Heart right ventricle (tissue), 16 donors: ENCODE data around the gene HLTF. TPM values are rescaled to one million over a fixed set of nuclear protein-coding genes. Genes with fewer than 3 reads are reported as not detected.

Experiments
- ATAC-seq, 8 donors: fragments of 200-7000 bp; cut with Tn5 transposase; one replicate each; pipeline ENCODE4 v1.9.1; 2020; ENCODE audit warnings: mild to moderate bottlenecking in 8 of 8, moderate library complexity in 8 of 8, moderate number of reproducible peaks in 1 of 8
- DNase-seq, 2 donors: peaks; one replicate each; pipeline ENCODE4 v3.0.0-alpha.2; 2020
- H3K27ac ChIP-seq, 10 donors: fragments of 200-600 bp; sonication (generic) in 2 of 10; one replicate each; pipeline versions ENCODE4 v1.5.0 to v1.8.0; 2020 to 2022; ENCODE audit warnings: mild to moderate bottlenecking in 3 of 10
- H3K27me3 ChIP-seq, 7 donors: fragments of 200-600 bp; one replicate each; pipeline ENCODE4 v1.8.0; 2021 to 2022; ENCODE audit warnings: mild to moderate bottlenecking in 2 of 7
- H3K36me3 ChIP-seq, 9 donors: fragments of 200-600 bp; sonication (generic) in 1 of 9; one replicate each; pipeline versions ENCODE4 v1.5.0 to v1.8.0; 2020 to 2022; ENCODE audit warnings: mild to moderate bottlenecking in 2 of 9
- H3K4me1 ChIP-seq, 9 donors: fragments of 200-600 bp; sonication (generic) in 1 of 9; one replicate each; pipeline versions ENCODE4 v1.5.0 to v1.8.0; 2020 to 2022; ENCODE audit warnings: mild to moderate bottlenecking in 4 of 9
- H3K4me3 ChIP-seq, 10 donors: fragments of 200-600 bp; sonication (generic) in 2 of 10; one replicate each; pipeline versions ENCODE4 v1.5.0 to v1.8.0; 2020 to 2022; ENCODE audit warnings: mild to moderate bottlenecking in 7 of 10, moderate library complexity in 2 of 10
- H3K9me3 ChIP-seq, 11 donors: fragments of 200-600 bp in 10 of 11; sonication (generic) in 2 of 11; one replicate each; pipeline versions ENCODE4 v1.5.0 to v1.8.0; 2013 to 2022; ENCODE audit warnings: mild to moderate bottlenecking in 2 of 11, control low read depth in 1 of 11, moderate library complexity in 1 of 11
- CTCF ChIP-seq, 9 donors: fragments of 200-600 bp; sonication (generic) in 2 of 9; IDR thresholded peaks; one replicate each; pipeline versions ENCODE4 v1.5.0 to v1.8.0; 2021 to 2022; ENCODE audit warnings: antibody characterized with exemption in 9 of 9, mild to moderate bottlenecking in 5 of 9, moderate library complexity in 1 of 9
- WGBS, 2 donors: extraction: QIAGEN DNeasy Blood & Tissue Kit; methylation state at CpG; one replicate each; pipeline ENCODE4 v1.1.7; 2013; ENCODE audit warnings: inconsistent platforms in 1 of 2; 5-methylcytosine and 5-hydroxymethylcytosine counted together
- intact Hi-C, 10 donors: fragments of 100-400 bp; cut with DNase I; formaldehyde crosslinking; loops; one replicate each; pipeline versions ENCODE4 v1.11.1 to v1.14.2; 2022
- polyA plus RNA-seq, 2 donors: library from polyadenylated mRNA; stranded (reverse); fragments of 200-250 nt; gene quantifications; one replicate each; pipeline ENCODE4 v1.2.3, GENCODE V29; 2013
- total RNA-seq, 10 donors: library from RNA; stranded (reverse); fragmentation: NEBNext Ultra II Directional in 3 of 10; extraction: Animal tissue kit (Norgen Biotek cat#: 25700) in 3 of 10; gene quantifications; one replicate each; pipeline versions ENCODE4 v1.2.1 to v1.2.4, GENCODE V29; 2021 to 2023
- donor health status: Arrhythmogenic right ventricular cardiomyopathy.
- donor health status: ischemic (EF 13 %, LVEDD 7.1; RV severe dilation, severe dysfunction).
- donor health status: healthy with polysubstance abuse.
- donor health status: DM: no; HTN: yes; CAD: no.
- donor health status: DM: no; HTN: no; CAD: no.
- donor health status: ischemic (EF 25% LVEDD 6.9; RV normal size, moderate dysfunction).
- donor health status: ischemic (EF 25% LVEDD 5.7; RV mildly dilated, moderate dysfunction).
- donor health status: healthy.
- donor health status: DM: yes; HTN: yes; CAD: no.
- donor health status: Ischemic cardiomyopathy.
- donor health status: ischemic (EF 35%, LVEDD 5.7; RV mildly dilated, moderate dysfunction).
- donor health status: nonischemic (EF 11% LVEDD 7.7; RV severe dilation, severe dysfunction).
- donor health status: DM: yes; HTN: yes; CAD: no.
- donor health status: PGD.
- donor health status: ischemic (EF 29% LVEDD 5.4; RV normal size, mild dysfunction).
- donor health status: nonischemic (EF 23%, LVEDD 6.1; RV moderate dilation, normal function).

Gene HLTF
- total and polyA plus RNA-seq, 12 donors = 4.5 to 38.6 (median 26.0) TPM

GRCh38 chr3:149080699-149081091, 5.6 kb downstream of the HLTF start:
- TF ChIP-seq CTCF (IDR thresholded peaks at IDR 0.05) = no peak
- H3K36me3 ChIP-seq = peaks cover 0 to 60% (median 0%) of the 10 kb centered on the region in 9 donors
- peaks cover 0 to 13% (median 10%) of the 10 kb centered on the region in 9 donors for H3K4me1 ChIP-seq
- no peak for ATAC-seq
- no peak overlapping the region for H3K4me3 ChIP-seq
- DNase-seq = no peak
- H3K9me3 ChIP-seq = no peaks in the 10 kb centered on the region
- H3K27ac ChIP-seq = no peak overlapping the region
- no peaks in the 10 kb centered on the region for H3K27me3 ChIP-seq
- 75 to 97% methylated on average over 2 of the region's 2 CpGs for WGBS, 2 donors
- intact Hi-C loops = loop anchor here in 3 of 10 donors (5.0 to 10.0 kb wide), 2 partner anchors 58 to 126 kb away; no protein-coding TSS in a partner anchor

GRCh38 chr3:149080011-149080698, 6.2 kb downstream of the HLTF start:
- H3K4me1 ChIP-seq = peaks cover 0 to 8% (median 4%) of the 10 kb centered on the region in 9 donors
- DNase-seq (no peak), ATAC-seq (no peak)
- intact Hi-C loops = loop anchor here in 3 of 10 donors (5.0 to 10.0 kb wide), 2 partner anchors 58 to 125 kb away; no protein-coding TSS in a partner anchor
- TF ChIP-seq CTCF (IDR thresholded peaks at IDR 0.05) = no peak
- H3K27ac ChIP-seq = no peak overlapping the region
- peaks cover 0 to 66% (median 5%) of the 10 kb centered on the region in 9 donors for H3K36me3 ChIP-seq
- no peak overlapping the region for H3K4me3 ChIP-seq
- H3K27me3 ChIP-seq = no peaks in the 10 kb centered on the region
- WGBS, 2 donors = 93 to 94% methylated on average over 3 of the region's 3 CpGs
- no peaks in the 10 kb centered on the region for H3K9me3 ChIP-seq

GRCh38 chr3:149077628-149078027, 8.7 kb downstream of the HLTF start:
- intact Hi-C loops = no loop called here
- Histone ChIP-seq H3K4me3 (no peak overlapping the region), H3K27me3 (no peaks in the 10 kb centered on the region), H3K9me3 (no peaks in the 10 kb centered on the region), H3K36me3 (peaks cover 0 to 73% (median 10%) of the 10 kb centered on the region in 9 donors), H3K27ac (no peak overlapping the region), H3K4me1 (no peaks in the 10 kb centered on the region)
- TF ChIP-seq CTCF (IDR thresholded peaks at IDR 0.05) = no peak
- 92 to 93% methylated on average over 5 of the region's 5 CpGs for WGBS, 2 donors
- ATAC-seq (no peak), DNase-seq (no peak)

GRCh38 chr3:149067883-149068282, 18.4 kb downstream of the HLTF start:
- intact Hi-C loops = no loop called here
- Histone ChIP-seq H3K27ac (no peak overlapping the region), H3K9me3 (no peaks in the 10 kb centered on the region), H3K4me1 (no peaks in the 10 kb centered on the region), H3K36me3 (peaks cover 0 to 100% (median 26%) of the 10 kb centered on the region in 9 donors), H3K4me3 (no peak overlapping the region), H3K27me3 (no peaks in the 10 kb centered on the region)
- no peak for TF ChIP-seq CTCF (IDR thresholded peaks at IDR 0.05)
- DNase-seq = no peak
- ATAC-seq = no peak
- 94% methylated on average over 8 of the region's 8 CpGs for WGBS, 2 donors
